DOHH2 (cell line): ENCODE measurements around the gene NT5DC3.

Experiments used
- CTCF ChIP-seq: fragments of 200-600 bp; sonication (generic); IDR thresholded peaks from one replicate; pipeline ENCODE4 v1.5.1; 2014; ENCODE audit warnings: antibody characterized with exemption, mild to moderate bottlenecking, low read depth, low read length; ENCODE audit not compliant: poor library complexity, severe bottlenecking
- EZH2phosphoT487 ChIP-seq: fragments of 200-600 bp; sonication (generic); IDR thresholded peaks from 2 replicates; pipeline ENCODE4 v1.6.1; 2017; ENCODE audit warnings: borderline replicate concordance, mild to moderate bottlenecking, antibody characterized with exemption, low read length, moderate library complexity, mixed read lengths

- TF ChIP-seq CTCF (no peak), EZH2phosphoT487 (no peak)
These were observed 6.1 kb downstream of the NT5DC3 start for GRCh38 chr12:103834942-103835341.
